Endometrial microvascular endothelial cells (primary cell): ENCODE results near the gene TMEM26. TPM values are rescaled to one million over a fixed set of nuclear protein-coding genes. Genes with fewer than 3 reads are reported as not detected.

Source experiments
- in situ Hi-C: cut with HindIII; loops from 2 replicates; pipeline ENCODE4 v1.10.0; 2017; ENCODE audit warnings: low sequenced_read_pairs, low pct_unique_long_range_greater_than_20kb; ENCODE audit errors: inconsistent ontology term
- total RNA-seq: library from RNA; depleted of rRNA; stranded (reverse); fragments of >200 nt; gene quantifications from one replicate; pipeline ENCODE4 v1.2.3, GENCODE V29; 2015; ENCODE audit errors: inconsistent ontology term

Gene TMEM26
- total RNA-seq: not detected

DNA sequence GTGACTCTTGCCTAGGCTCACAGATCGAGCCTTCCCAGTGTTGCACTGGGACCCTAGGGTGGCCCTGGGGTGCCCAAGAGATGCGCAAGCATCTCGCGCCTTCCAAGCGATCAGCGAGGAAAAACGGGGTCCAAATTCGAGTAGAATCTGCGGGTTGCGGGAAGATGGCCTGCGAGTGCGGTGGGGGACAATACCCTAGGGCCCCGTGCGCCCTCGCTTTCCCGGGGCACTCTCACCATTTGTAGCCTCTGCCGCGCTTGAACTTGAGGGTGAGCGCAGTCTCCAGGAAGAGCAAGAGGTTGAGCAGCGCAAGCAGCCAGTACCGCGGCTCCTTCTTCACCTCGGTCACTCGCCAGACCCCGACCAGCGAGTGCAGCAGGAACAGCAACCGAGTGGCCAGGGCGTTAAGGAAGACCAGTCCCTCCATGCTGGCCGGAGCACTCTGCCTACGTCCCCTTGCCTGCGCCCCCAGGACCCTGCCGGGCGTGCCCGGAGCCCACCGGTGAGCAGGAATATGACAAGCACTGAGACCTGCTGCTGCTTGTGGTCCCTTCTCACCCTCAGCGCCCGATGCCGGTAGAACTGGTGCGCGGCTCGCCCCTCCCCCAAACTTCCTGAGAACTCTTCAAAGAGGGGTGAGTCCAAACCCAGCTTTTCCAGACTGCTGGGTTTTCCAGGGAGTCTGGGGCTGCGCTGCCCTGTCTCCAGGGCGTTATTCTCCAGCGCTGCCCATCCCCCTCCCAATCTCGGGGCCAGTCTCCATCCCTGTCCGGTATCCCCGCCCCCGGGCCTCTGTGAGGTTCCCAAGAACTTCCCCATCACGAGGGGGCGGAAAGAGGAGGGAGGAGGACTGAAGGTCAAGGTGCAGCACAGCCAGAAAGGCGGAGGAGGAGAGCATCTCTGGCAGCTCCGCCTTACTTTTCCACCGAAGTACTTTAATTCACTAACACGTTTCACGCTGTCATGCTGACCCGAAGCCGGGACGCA lies at the start of gene TMEM26:
Gene TMEM26, minus strand, starts transcription at position 727 of the 987 bp plus-strand sequence. Its CDS starts 300 bp downstream, at position 427.
- in situ Hi-C loops: no loop called here

DNA sequence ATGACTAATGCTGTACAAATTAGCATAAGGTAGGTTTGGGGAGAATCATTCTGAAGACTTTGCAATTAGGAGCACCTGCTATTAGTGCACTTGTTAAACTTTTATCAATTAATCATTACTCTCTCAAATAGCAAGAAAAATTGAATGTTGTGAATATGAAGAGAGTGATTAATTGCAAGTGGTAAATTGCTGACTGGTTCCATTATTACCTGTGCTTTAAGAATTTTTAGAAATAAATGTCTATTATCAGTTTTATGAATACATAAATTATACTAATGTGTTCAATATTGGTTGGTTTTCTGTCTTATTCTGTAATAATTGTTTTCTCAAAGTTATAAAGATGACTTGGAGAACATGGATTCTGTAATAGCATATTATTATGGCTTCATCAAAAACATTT lies 47.3 kb upstream of the TMEM26 start:
- in situ Hi-C loops: no loop called here

DNA sequence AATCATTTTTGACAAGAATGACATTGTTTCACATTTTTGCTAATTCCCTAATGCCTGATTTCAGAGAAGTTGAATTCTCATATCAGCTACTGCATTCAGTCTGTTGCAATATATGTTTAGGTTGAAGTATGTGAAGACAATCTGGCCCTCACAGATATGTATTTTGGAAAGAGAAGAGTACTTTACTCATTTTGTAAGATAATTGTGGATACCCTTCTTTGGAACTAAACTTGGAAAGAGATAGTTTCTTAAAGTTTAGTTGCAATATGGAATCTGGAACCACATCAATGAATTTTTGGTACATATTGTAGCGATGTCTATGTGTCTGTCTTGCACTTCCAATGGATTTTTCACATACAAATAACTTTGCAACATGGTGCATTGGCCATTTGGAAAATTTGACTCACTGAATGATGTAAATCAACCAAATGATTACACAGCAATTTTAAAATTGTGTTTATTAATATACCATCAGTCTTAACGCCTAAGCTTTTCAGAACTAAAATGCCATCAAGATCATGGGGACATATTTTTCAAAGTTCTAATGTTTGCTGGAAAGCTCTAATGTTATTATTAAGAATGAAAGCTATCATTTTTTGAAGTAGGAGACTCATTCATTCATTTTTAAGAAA lies 39.3 kb upstream of the TMEM26 start:
- in situ Hi-C loops: no loop called here

DNA sequence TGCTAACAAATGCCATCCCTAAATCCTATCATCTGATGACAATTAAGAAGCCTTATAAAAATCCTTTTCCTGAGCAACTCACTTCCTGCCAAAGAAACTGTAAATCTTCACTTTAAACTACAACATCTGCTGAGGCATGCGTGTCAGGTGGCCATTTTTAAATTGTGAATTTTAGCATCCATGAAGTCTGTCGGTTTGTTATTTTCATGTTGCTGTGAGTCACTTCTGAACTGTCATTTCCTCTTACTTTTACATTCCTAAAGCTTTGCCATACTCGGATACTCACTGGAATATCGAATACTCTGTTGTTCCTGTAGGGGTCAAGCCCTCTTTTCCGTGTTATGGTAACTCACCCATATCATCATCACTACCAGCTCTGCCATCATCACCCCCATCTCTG lies 34.3 kb upstream of the TMEM26 start:
- in situ Hi-C loops: no loop called here

DNA sequence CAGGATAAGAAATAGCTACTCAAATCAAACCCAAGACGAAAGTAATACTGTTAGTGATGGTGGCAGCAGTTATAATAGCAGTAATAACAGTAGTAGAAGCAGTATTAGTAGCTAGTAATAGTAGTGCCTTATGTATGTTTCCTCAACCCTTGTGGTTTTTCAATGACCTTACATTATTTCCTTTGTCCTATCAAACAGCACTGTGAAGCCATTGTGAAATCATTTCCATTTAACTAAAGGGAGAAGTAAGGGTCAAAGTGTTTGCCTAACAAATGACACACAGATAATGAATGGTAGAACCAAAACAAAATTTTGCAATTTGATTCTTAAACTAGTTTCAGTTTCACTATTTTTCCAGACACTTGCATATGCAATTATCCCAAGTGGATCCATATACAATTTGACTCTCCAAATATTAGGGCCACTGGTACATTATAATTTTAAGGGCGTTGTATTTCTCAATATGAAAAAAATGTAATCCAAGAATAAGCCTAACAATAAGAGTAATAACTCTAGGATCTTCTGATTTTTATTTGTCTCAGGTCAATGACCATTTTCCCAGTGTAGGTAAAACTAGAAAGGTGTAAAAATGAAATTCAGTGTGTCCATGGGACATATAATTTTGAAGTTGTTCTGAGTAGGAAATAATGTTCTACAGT lies 33.7 kb upstream of the TMEM26 start:
- in situ Hi-C loops: no loop called here

DNA sequence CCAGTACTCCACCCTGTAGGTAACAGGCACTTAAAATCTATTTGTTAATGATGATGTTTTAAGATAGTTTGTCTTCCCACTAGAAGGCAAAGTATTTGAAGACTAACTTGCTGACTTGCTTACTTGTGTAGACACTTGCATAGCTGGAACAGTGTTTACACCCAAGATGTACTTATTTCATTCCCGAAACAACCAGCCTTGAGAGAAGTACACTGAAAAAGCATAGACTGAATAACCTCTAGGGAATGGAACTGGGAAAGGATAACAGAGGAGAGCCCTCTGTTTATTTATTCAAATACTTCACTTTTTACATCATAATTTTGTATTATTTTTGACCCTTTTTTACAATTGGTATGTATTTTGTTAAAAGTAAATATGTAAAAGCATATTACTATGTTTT lies 33.1 kb upstream of the TMEM26 start:
- in situ Hi-C loops: no loop called here

DNA sequence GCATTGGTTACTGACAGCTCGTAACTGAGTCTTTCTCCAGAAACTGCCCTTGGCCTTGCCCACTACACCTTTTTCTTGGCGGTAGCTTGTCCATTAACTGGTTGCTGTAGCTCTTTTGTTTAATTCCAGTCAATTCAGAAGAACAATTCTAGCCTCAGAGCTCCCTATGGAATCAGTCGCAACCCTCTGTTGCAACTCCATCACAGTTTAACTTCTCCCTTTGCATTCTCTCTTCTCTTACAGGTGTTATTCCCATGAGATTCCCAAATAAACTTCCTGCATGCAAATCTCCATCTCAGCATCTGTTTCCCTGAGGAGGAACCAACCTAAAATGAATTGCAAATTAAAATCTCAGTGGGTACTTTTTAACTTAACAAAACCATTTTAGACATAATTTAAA lies 28.4 kb upstream of the TMEM26 start:
- in situ Hi-C loops: no loop called here

DNA sequence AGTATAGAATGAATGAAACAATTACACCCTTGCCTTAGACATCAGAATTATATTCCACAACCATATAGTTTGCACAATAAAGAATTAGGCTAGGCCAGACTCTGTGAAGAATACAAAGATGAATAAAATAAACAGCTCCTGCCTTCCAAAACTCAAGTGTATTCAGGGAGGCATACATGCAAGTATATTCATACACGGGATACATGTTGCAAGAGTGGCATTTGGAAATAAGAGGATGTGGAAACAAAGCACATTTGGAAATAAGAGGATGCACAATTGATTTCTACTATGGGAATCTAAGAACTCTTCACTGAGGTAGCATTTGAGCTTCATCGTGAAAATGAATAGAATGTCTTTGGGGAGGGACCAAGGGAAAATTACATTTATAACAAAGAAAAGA lies 27.0 kb upstream of the TMEM26 start:
- in situ Hi-C loops: no loop called here

DNA sequence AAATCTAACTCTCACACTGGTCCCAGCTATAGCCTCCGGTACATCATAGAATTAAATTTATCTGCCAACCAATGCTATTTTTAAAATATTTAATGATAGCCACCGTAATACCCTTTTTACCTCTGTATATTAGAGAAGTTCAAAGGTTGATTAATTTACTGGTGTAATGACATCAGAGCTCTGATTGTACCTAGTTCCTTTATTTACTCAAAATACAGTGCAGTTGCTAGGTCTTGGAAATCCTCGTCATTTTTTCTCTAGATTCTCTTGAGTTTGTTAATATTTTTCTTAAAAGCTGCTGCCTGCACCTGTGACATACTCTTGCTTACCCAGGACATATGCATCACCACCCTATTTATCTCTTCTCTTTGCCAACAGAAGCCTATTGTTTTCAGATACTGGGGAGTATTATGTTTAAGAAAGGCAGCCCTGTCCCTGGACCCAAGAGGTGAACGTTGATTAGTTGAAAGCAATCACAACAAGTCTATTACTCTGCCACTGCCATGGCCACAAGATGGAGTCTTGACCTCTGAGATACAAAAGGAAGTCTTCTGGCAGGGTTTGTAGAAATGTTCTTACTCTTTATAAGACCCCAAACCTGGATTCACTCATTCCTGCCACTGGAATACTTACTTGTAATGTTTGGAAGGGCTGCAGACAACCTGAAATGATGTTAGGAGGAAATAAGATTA lies 25.6 kb upstream of the TMEM26 start:
- in situ Hi-C loops: no loop called here

DNA sequence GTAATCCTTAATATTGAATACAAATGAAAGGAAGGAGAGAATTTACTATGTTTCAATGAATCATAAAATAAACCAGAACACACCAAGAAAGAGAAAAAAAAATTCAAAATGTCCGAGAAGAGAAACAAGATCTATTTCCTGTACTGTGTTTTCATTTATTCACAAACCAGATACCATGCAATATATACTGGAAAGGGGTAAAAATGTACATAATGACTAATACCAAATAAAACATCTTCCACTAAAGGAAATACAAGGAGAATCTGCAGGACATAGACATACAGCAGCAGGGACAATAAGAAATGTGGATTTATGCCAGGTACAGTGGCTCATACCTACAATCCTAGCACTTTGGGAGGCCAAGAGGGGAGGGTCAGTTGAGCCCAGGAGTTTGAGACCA lies 24.3 kb upstream of the TMEM26 start:
- in situ Hi-C loops: no loop called here

DNA sequence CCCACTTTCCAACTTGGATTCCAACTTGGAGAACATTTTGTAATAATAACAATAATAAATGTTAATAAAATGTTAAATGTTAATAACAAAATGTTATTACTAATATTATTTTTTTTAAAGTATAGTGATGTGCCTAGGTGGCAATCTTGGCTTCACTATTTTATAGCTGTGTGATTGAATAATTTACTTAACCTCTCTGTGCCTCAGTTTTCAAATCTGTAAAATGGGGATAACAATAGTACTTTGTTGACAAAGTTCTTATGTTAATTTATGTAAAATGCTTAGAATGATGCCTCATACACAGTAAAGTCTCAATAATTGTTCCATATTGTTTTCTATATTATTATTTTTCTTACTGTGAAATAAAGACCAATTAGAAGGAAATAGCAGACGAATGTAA lies 23.3 kb upstream of the TMEM26 start:
- in situ Hi-C loops: no loop called here

DNA sequence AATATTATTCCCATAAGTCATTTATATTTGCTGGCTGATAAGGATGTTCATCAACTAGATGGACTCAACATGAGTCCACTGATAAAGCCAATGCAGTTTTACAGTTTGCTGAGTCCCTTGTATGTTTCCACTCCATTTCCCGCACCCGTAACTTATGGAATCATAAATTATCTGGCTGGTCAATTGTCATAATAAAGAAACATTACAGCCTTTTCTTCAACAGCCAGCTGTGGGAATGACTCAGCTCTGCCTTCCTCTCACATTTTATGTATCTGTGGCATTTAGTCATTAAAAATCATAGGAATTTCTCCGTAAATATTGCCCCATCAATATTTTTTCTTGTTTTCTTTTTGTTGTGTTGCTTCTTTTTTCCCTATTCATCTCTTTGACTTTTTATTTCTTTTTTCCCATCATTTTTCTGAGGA lies 22.3 kb upstream of the TMEM26 start:
- in situ Hi-C loops: no loop called here

DNA sequence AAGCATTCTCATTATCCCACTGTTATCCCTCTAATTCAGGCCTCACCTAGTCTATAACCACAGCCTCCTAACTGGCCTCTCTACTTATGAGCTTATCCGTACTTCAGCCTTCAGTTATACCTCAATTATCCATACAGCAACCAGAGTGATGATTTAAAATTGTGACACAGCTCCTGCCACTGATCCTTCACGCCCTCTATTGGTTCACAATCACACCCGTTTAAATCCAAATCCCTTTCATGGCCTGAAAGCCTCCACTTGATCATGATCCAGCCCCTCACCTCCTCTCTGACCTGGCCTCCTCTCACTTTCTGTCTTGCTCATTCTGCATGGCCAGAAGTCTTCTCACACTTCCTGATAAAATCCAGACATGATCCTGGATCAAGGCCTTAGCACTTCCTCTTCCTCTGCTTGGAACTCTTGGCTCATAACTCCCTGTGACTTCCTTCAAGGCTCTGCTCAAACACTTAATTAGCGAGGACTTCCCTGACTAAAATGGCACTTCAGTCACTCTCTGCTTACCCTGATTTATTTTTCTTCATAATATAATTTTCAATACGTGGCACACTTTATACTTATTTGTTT lies 19.0 kb upstream of the TMEM26 start:
- in situ Hi-C loops: no loop called here

DNA sequence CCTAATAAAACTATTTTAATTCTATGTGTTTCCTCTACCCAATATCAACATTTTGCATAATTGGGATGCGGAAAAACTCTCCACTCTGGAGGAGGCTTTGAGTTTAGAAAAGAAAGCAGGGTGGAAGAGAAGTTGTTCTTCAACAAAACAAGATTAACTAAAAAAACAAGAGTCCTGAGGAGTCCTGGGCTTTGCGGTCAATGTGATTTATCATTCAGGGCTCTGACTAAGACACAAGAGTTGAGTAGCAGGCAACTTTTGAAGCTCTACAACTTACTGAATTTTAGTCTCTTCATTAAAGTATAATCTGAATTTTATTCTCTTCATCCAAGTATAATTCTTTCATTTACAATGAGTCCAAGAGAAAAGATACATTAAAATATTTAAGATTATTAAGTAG lies 18.3 kb upstream of the TMEM26 start:
- in situ Hi-C loops: no loop called here

DNA sequence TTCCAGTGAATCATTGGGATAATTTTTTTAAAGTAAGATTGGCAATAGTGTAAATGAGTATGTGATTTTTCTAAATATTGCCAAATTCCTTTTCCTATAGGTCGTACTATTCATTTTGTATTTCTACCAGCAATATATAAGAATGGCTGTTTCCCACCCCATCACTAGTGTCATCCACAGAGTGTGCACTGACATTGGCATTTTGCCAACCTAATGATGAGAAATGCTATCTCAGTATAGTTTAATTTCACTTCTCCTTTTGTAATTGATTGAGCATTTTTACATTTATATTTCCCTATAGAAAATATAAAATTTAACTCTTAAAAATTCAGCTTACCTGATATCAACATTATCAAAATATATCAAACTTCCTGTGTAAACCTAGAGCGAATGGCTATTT lies 17.6 kb upstream of the TMEM26 start:
- in situ Hi-C loops: no loop called here

DNA sequence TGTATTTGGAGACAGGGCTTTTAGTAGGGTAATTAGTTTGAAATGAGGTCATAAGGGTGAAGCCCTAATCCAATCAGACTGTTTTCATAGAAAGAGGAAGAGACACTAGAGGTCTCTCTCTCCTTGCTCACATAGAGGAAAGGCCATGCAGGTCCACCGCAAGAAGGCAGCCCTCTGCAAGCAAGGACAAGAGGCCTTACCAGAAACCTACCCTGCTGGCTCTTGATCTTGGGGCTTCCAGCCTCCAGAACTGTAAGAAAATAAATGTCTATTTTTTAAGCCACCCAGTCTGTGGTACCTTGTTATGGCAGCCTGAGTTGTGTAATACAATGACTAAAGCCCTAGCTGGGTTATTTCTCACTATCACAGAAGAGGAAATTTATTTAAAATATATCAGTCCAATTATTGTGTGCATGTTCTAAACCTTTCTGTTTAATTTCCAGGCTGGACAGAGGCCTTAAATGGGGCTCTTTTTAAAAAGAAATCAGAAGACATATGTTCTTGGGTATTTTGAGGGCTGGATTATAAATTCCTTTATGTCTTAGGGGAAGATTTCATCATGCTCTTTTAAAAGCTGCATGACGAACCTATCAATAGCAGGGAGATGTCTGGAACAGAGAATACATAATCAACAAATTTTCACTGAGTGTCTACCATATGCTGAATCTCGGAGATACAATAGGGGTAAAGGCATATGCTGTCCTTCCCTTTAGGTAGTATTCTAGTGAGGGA lies 12.9 kb upstream of the TMEM26 start:
- in situ Hi-C loops: no loop called here

DNA sequence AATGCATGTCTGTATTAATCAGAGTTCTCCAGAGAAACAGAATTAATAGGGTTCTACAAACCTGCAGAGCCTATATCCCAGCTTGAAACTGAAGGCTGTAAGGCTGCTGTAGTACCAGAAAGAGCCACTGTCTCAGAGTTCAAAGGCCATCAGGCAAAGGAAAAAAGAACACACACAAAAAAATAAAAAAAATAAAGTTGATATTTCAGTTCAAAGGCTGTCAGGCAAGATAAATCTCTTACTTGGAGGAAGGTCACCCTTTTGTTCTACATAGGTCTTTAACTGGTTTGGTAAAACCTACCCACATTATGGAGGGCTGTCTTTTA lies 12.0 kb upstream of the TMEM26 start:
- in situ Hi-C loops: no loop called here

DNA sequence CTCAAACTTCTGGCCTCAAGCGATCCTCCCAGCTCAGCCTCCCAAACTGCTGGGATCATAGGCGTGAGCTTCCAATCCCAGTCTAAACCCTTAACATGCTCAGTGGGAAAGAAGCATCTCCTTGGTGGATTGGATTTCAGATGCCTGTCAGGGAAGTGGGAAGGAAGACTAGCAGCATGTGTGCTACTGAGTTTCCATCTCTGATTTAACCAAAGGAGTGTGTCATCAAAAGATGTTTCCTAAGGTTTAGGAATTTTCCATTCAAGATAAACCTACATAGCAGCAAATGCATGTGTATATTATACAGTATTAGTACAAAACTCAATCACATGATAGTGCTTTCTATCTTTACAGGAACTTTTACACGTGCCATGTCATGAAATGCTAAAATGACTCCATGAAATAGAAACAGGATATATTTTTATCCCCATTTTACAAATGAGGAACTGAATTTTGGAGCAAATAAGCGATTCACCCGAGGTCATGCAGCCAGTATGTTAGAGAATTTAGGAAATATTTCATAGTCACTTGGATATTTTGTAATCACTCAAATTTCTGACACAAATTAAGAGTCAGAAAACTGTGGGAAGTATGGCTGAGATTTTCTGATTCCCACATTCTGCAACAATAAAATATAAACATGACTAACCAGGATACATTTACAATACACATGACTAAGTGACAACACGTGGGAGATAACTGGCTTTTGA lies 11.4 kb upstream of the TMEM26 start:
- in situ Hi-C loops: no loop called here
